NOMO-1 treated with DMSO at 0.1 percent for 48 hours (cell line): Measurements from ENCODE around the gene MIA2.
A peak's percentile ranks its signal among the peaks of the same experiment; 100 is the strongest.

Source experiments
- DNase-seq: peaks from one replicate; lab custom pipeline; 2025; ENCODE audit not compliant: unreplicated experiment; lab: John Stamatoyannopoulos, UW

Gene MIA2

GRCh38 chr14:39433452-39433813, 199.7 kb downstream of the MIA2 start:
- DNase-seq, result no peak

GRCh38 chr14:39434401-39434800, 200.7 kb downstream of the MIA2 start:
- peak; percentile 8 for DNase-seq

GRCh38 chr14:39435241-39435640, 201.5 kb downstream of the MIA2 start:
- no peak for DNase-seq
